K562 (cell line): Measurements from ENCODE around the gene AGPAT1. TPM values are rescaled to one million over a fixed set of nuclear protein-coding genes. Genes with fewer than 3 reads are reported as not detected.
A peak's percentile ranks its signal among the peaks of the same experiment; 100 is the strongest.

Source experiments
- ARNT ChIP-seq, 2 experiments: fragments of 450-650 bp; IDR thresholded peaks; 2 replicates each; pipeline ENCODE4 v1.6.1; 2016; ENCODE audit warnings: mild to moderate bottlenecking in 1 of 2
- CEBPB ChIP-seq: fragments of 450-650 bp; IDR thresholded peaks from 2 replicates; pipeline ENCODE4 v1.6.1; 2016; ENCODE audit warnings: missing genetic modification characterization, missing compliant biosample characterization
- DDX20 ChIP-seq: fragments of 450-650 bp; IDR thresholded peaks from 2 replicates; pipeline ENCODE4 v1.6.1; 2016; ENCODE audit warnings: missing genetic modification characterization, low read depth, mild to moderate bottlenecking, missing compliant biosample characterization, moderate library complexity
- FOXK2 ChIP-seq, 2 experiments: fragments of 450-650 bp; IDR thresholded peaks in 1 of 2; conservative IDR thresholded peaks in 1 of 2; 2 replicates each; pipeline ENCODE4 v1.6.1; 2016; ENCODE audit warnings: low read depth in 2 of 2, mild to moderate bottlenecking in 1 of 2
- HNRNPL ChIP-seq: fragments of 200-400 bp; formaldehyde crosslinking; IDR thresholded peaks from 2 replicates; pipeline ENCODE4 v1.6.1; 2017; ENCODE audit warnings: low read depth, mild to moderate bottlenecking, low read length
- IFI16 ChIP-seq: fragments of 250-450 bp; sonication (Bioruptor Pico); IDR thresholded peaks from 2 replicates; pipeline ENCODE4 v2.1.2; 2022; ENCODE audit warnings: mild to moderate bottlenecking, inconsistent platforms
- ILK ChIP-seq: fragments of 450-650 bp; IDR thresholded peaks from 2 replicates; pipeline ENCODE4 v1.6.1; 2016; ENCODE audit warnings: missing genetic modification characterization, low read depth, mild to moderate bottlenecking, missing compliant biosample characterization, moderate library complexity, borderline replicate concordance
- JUND ChIP-seq, 2 experiments: IDR thresholded peaks; 2 replicates in 1 of 2; 3 replicates in 1 of 2; pipeline ENCODE4 v1.6.1; 2011; ENCODE audit warnings: borderline replicate concordance in 2 of 2, low read depth in 2 of 2, low read length in 2 of 2, improper control_type of control experiment in 1 of 2, missing biosample characterization in 1 of 2, missing genetic modification characterization in 1 of 2, missing genetic modification reagents in 1 of 2
- MAZ ChIP-seq, 2 experiments: fragments of 450-650 bp in 1 of 2; sonication (generic) in 1 of 2; formaldehyde crosslinking; IDR thresholded peaks in 1 of 2; conservative IDR thresholded peaks in 1 of 2; 2 replicates each; pipeline versions ENCODE4 v1.4.0 to v1.5.0; 2020; ENCODE audit warnings: mild to moderate bottlenecking in 1 of 2, missing genetic modification reagents in 1 of 2
- NRF1 ChIP-seq, 2 experiments: fragments of 450-650 bp; IDR thresholded peaks in 1 of 2; conservative IDR thresholded peaks in 1 of 2; 2 replicates each; pipeline ENCODE4 v1.6.1; 2014; ENCODE audit warnings: mild to moderate bottlenecking in 2 of 2
- PTBP1 ChIP-seq: fragments of 200-400 bp; formaldehyde crosslinking; IDR thresholded peaks from 2 replicates; pipeline ENCODE4 v1.6.1; 2017; ENCODE audit warnings: low read depth, low read length
- RAD51 ChIP-seq: fragments of 450-650 bp; IDR thresholded peaks from 2 replicates; pipeline ENCODE4 v1.7.1; 2016; ENCODE audit warnings: low read depth, mild to moderate bottlenecking, borderline replicate concordance
- SIN3A ChIP-seq, 2 experiments: fragments of 150-350 bp in 1 of 2; IDR thresholded peaks; 2 replicates each; pipeline ENCODE4 v1.6.1; 2011 to 2016; ENCODE audit warnings: borderline replicate concordance in 2 of 2, low read depth in 2 of 2, low read length in 2 of 2, mild to moderate bottlenecking in 2 of 2, moderate library complexity in 2 of 2; ENCODE audit not compliant: control insufficient read depth in 1 of 2
- SIRT6 ChIP-seq: IDR thresholded peaks from one replicate; pipeline ENCODE4 v1.6.1; 2012; ENCODE audit warnings: low read depth, mild to moderate bottlenecking, control low read depth, inconsistent platforms, low read length, moderate library complexity
- SREBF1 ChIP-seq: fragments of 150-350 bp; IDR thresholded peaks from 2 replicates; pipeline ENCODE4 v1.6.1; 2014; ENCODE audit warnings: antibody characterized with exemption, low read depth, low read length, borderline replicate concordance
- TEAD2 ChIP-seq: fragments of 450-650 bp; IDR thresholded peaks from 2 replicates; pipeline ENCODE4 v1.6.1; 2016; ENCODE audit warnings: missing genetic modification characterization, control low read depth, missing compliant biosample characterization
- TRIM28 ChIP-seq: fragments of 450-650 bp; IDR thresholded peaks from 2 replicates; pipeline ENCODE4 v1.6.1; 2017
- ZNF263 ChIP-seq: sonication (generic); formaldehyde crosslinking; IDR thresholded peaks from 2 replicates; pipeline ENCODE4 v1.8.0; 2022; ENCODE audit warnings: mild to moderate bottlenecking, missing genetic modification reagents, borderline replicate concordance
- ZSCAN32 ChIP-seq: fragments of 450-650 bp; formaldehyde crosslinking; IDR thresholded peaks from 2 replicates; pipeline ENCODE4 v1.4.0; 2020; ENCODE audit warnings: mild to moderate bottlenecking, moderate library complexity
- polyA plus RNA-seq, 8 experiments: library from polyadenylated mRNA; depleted of rRNA in 4 of 8; stranded (reverse) in 5 of 8; unstranded in 3 of 8; fragments of >200 nt; fragmentation: Nextera tagmentation in 2 of 8; fragmentation: Illumina TruSeq in 1 of 8; extraction: Ambion mirVana in 2 of 8; extraction: Trizol in 1 of 8; gene quantifications; 2 replicates each; pipeline versions ENCODE4 v1.2.1 to v1.2.3, GENCODE V29; 2011 to 2014; ENCODE audit warnings: inconsistent platforms in 1 of 8, missing spikeins in 1 of 8
- total RNA-seq, 7 experiments: library from RNA; depleted of rRNA in 6 of 7; stranded (reverse); fragments of >200 nt in 6 of 7; fragmentation: Illumina TruSeq in 2 of 7; extraction: Trizol in 2 of 7; gene quantifications; 2 replicates each; pipeline versions ENCODE4 v1.2.1 to v1.2.3, GENCODE V29; 2011 to 2021; ENCODE audit warnings: low replicate concordance in 1 of 7
- TF ChIP-seq, protein P1 (sequence below): fragments of 250-450 bp; sonication (Bioruptor Pico); IDR thresholded peaks from 2 replicates; pipeline ENCODE4 v1.4.0; 2020
- TF ChIP-seq, protein P2 (sequence below): fragments of 250-450 bp; sonication (Bioruptor Pico); IDR thresholded peaks from 2 replicates; pipeline ENCODE4 v1.5.0; 2022; ENCODE audit warnings: mild to moderate bottlenecking
- TF ChIP-seq, protein P3 (sequence below): fragments of 450-650 bp; conservative IDR thresholded peaks from 2 replicates; pipeline ENCODE4 v1.6.1; 2016; ENCODE audit warnings: missing genetic modification characterization, low read depth, mild to moderate bottlenecking, control low read depth, missing compliant biosample characterization

AGPAT1 gene
- total and polyA plus RNA-seq, 9 of the 15 experiments (the other 6 are each of a cell fraction or from before 2014, with no cell fraction given) = 37.9 to 176 (median 69.4) TPM

- TF ChIP-seq CEBPB (peak; percentile 91), PTBP1 (no peak), IFI16 (no peak), ZNF263 (CRISPR knock-in tag) (peak; percentile 95), SIRT6 (no peak), ILK (tag) (no peak), JUND (IDR thresholded peaks at IDR 0.05; ENCODE audit: borderline replicate concordance, low read depth, low read length) (no peak), JUND (tag; IDR thresholded peaks at IDR 0.05; ENCODE audit: borderline replicate concordance, low read depth, low read length) (no peak), ZSCAN32 (no peak), DDX20 (no peak), HNRNPL (no peak), SIN3A (IDR thresholded peaks at IDR 0.05; ENCODE audit: borderline replicate concordance in 2 of 2, control insufficient read depth in 1 of 2, low read depth in 2 of 2, low read length in 2 of 2) (peak in 1 of 2 experiments; percentile 77; a peak in 1 of 4 replicates), SREBF1 (no peak), TRIM28 (0 out of 2 replicates have a peak, but pooled peaks have one; percentile 19), RAD51 (no peak), MAZ (CRISPR knock-in tag; conservative IDR thresholded peaks at IDR 0.05 in 1 of 2, IDR thresholded peaks at IDR 0.05 in 1 of 2) (peak in 1 of 2 experiments; percentile 3; a peak in 1 of 4 replicates), ARNT (IDR thresholded peaks at IDR 0.05) (no peak), NRF1 (conservative IDR thresholded peaks at IDR 0.05 in 1 of 2, IDR thresholded peaks at IDR 0.05 in 1 of 2) (0 out of 4 replicates have a peak, but pooled peaks of 1 of the 2 experiments have one; percentile 19), FOXK2 (conservative IDR thresholded peaks at IDR 0.05 in 1 of 2, IDR thresholded peaks at IDR 0.05 in 1 of 2; ENCODE audit: low read depth in 2 of 2) (0 out of 4 replicates have a peak, but pooled peaks of 1 of the 2 experiments have one; percentile 12), TEAD2 (tag) (no peak)
- TF ChIP-seq, protein P1, sequence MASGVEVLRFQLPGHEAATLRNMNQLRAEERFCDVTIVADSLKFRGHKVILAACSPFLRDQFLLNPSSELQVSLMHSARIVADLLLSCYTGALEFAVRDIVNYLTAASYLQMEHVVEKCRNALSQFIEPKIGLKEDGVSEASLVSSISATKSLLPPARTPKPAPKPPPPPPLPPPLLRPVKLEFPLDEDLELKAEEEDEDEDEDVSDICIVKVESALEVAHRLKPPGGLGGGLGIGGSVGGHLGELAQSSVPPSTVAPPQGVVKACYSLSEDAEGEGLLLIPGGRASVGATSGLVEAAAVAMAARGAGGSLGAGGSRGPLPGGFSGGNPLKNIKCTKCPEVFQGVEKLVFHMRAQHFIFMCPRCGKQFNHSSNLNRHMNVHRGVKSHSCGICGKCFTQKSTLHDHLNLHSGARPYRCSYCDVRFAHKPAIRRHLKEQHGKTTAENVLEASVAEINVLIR (CRISPR knock-in tag) = no peak
- TF ChIP-seq, protein P2, sequence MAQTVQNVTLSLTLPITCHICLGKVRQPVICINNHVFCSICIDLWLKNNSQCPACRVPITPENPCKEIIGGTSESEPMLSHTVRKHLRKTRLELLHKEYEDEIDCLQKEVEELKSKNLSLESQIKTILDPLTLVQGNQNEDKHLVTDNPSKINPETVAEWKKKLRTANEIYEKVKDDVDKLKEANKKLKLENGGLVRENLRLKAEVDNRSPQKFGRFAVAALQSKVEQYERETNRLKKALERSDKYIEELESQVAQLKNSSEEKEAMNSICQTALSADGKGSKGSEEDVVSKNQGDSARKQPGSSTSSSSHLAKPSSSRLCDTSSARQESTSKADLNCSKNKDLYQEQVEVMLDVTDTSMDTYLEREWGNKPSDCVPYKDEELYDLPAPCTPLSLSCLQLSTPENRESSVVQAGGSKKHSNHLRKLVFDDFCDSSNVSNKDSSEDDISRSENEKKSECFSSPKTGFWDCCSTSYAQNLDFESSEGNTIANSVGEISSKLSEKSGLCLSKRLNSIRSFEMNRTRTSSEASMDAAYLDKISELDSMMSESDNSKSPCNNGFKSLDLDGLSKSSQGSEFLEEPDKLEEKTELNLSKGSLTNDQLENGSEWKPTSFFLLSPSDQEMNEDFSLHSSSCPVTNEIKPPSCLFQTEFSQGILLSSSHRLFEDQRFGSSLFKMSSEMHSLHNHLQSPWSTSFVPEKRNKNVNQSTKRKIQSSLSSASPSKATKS (CRISPR knock-in tag) = no peak
- TF ChIP-seq, protein P3, sequence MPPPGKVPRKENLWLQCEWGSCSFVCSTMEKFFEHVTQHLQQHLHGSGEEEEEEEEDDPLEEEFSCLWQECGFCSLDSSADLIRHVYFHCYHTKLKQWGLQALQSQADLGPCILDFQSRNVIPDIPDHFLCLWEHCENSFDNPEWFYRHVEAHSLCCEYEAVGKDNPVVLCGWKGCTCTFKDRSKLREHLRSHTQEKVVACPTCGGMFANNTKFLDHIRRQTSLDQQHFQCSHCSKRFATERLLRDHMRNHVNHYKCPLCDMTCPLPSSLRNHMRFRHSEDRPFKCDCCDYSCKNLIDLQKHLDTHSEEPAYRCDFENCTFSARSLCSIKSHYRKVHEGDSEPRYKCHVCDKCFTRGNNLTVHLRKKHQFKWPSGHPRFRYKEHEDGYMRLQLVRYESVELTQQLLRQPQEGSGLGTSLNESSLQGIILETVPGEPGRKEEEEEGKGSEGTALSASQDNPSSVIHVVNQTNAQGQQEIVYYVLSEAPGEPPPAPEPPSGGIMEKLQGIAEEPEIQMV (tag) = 0 out of 2 replicates have a peak, but pooled peaks have one; percentile 13
Measured at GRCh38 chr6:32188381-32189068, 12.6 kb upstream of the AGPAT1 start (continued).
